ENCODE data around the gene CELF4.

DNA sequence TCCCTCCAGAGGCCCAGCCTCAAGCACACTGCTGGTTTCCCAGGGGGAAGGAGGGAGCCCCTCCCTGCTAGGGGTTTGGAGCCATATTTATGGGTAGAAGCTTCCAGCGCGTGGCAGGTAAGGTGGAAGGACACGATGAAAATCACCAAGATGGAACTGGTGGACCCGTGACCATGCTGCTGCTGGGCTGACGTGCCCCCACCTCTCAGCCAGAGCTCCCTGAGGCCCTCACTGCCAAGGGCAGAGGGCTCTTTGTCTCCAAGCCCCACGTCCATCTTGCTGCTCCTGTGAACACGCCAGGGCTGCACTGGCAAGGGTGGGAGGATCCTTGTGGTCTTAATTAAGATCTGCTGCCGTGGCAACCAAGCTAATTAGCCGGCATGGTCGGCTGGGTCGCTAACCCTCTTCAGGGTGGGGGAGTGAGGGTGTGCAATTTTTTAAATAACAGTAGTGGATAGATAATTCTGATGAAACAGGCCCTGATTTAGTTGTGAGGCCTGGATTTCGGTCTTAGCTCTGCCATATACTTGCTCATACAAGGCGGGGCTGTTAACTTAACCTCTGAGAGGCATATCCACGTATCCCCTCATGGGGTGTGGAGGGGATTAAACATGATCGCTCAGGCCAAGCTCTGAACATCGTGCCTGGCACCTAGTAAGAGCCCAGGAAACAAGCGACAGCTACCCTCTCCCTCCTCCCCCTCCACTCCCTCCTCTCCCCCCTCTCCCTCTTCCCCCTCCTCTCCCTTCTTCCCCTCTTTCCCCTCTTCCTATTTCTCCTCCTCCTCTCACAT, 232.8 kb downstream of the CELF4 start:
- TF ChIP-seq CTCF (IDR thresholded peaks at IDR 0.05; ENCODE audit: insufficient read depth, low read length, poor library complexity, severe bottlenecking) (no peak), EZH2phosphoT487 (conservative IDR thresholded peaks at IDR 0.05; ENCODE audit: low read length) (no peak)
